Stimulated activated CD8-positive, alpha-beta memory T cell treated with anti-CD3 and anti-CD28 coated beads, Interleukin-15, amount 100 ng/mL, for 48 hours (primary cell): ENCODE data around the gene C1QTNF8.

Source experiments
- DNase-seq, 2 donors: peaks; one replicate each; pipeline ENCODE4 v3.0.0-alpha.2; 2020; ENCODE audit warnings: low read depth in 2 of 2

Gene C1QTNF8

DNA sequence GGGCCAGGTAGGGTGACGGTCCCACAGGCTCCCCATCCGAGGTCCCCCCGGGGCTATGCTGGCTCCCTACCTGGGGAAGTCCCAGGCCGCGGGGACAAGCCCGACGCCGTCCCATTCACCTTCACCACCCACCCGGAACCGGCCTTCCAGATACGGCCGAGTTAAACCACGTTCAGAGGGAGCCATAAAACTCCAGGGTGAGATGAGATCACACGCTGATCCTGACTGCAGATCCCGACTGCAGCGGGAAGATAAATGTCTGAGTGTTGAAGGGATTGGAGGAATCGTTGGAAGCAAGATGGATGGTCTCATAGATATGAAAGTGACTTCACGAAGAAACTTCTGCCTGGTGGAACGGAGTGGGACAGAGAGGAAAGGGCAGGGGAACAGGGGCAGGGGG is 13.6 kb upstream of the C1QTNF8 start:
- DNase-seq, result no peak

DNA sequence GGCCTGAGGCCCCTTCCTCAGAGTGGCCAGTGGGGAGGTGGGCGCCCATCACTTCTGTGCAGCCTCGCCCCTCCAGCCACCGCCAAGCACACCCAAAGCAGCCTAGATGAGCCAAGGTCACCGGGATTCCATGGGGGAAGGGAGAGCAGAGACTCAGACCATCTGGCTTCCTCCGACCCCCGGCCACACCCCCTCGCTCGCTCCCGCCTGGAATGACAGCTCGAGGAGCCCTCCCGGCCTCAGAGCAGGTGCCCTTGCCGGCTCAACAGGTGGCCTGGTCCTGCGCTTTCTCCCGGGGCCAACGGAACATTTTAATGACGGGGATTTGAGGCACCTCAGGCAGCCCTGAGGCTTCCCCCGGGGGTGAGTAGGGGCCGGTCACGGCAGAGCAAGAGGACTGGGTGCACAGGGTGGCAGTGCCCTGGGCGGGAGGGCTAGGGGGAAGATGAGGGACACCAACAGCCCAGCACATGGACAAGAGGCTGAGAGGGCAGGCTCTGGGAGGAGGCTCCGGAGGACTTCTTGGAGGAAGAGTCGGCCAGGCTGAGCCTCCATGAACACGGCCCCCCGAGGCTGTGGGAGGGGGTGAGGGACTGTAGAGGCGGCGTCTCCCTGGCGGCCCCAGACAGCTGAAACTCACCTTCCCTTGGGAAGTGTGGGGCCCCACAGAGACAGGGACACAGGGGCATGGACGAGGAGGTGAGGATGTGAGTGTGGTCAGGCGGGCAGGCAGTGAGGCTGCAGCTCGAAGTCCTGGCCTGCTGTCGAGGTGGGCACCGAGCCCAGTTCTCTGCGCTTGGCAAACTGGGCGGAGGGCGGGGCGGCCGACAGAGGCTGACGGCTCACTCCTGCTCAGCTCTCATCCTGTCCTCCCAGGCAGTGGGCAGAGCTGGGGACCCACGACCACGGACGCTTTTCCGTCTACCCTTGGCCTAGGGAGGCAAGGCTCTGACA is 12.5 kb upstream of the C1QTNF8 start:
- DNase-seq, result no peak

DNA sequence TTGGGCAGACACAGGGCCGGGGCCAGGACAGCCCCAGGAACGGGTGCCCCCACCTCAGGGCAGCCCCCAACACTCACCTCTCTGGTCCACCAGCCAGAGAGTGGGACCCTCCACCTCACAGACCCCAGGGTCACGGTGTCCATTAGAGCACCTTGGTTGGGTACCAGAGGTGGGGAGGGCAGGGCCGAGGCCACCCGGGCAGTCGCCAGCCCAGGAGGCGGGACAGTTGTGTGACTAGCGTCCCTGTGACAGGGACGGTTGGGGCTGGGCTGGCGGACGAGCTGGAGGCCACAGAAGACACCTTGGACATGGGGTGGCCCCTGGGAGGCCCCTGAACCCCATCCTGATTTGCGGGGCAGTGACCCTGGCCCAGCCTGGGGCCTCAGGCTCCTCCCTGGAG is 11.7 kb upstream of the C1QTNF8 start:
- DNase-seq, result no peak

DNA sequence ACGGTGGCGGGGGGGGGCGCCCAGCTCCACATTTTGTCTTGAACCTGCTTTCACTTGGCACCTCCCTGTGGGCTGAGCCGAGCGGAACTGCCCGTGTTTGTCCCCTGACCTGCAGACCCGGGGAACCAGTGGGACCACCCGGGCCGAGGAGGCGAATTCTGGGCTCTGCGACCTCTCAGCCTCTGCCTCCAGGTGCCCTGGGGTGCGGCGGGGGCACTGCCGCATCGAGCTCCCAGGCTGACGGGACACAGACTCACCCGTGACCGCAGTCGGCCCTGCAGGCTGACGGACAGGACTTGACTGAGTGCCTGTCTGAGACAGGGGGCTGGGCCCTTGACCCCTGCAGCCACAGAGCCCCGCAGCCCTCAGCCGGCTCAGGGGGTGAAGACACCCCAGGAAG is 11.1 kb upstream of the C1QTNF8 start:
- DNase-seq, result no peak

DNA sequence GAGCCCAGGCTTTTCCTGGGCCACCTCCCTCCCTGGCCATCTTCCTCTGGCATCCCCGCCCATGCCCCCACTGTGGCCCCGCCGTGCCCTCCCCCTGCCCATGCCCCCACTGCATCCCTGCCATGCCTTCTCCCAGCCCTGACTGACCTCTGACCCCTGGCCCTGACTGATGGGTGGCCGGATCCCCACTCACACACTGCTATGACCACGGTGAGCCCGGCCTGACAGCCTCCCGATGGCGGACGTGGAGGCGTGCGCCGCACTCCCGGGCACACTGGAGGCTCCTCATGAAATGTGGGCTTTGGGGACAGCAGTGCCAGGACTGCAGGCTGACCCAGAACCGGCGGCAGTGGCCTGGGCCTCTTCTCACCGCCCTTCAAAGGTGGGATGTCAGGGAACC is 10.6 kb upstream of the C1QTNF8 start:
- DNase-seq, result no peak

DNA sequence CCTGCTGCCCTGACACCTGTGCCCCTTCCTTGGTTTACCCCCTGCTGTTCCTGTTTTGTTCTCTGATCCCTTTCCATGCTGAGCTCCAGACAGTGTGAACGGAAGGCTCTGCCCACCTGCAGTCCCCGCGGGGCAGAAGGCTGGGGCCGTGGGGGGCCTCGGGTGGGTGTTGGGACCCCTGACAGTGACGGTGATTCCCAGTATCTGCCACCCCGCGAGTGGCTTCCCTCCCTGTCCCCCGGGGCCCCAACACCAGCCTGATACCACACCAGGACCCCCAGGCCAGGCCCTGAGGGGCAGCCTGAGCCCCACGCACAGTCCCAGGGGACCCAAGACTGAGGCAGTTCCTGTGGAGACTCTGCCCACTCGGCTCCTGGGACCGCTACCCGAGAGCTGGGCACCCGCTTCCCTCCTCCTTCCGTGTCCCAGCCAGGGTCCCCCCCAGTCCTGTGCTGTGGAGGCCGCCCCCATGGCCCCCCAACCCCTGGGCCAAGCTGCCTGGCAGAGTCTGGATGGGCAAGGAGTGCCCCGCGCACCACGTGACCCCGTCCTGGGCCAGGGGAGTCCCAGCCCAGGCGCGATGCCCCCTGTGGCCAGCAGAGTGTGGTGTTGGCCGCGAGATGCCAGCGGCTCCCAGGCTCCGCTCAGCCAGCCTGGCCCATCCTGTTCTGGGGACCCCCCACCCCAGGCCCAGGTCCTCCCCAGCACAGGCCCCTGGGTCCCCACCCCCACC is 10.0 kb upstream of the C1QTNF8 start:
- peak; percentile 23 to 30 for DNase-seq

DNA sequence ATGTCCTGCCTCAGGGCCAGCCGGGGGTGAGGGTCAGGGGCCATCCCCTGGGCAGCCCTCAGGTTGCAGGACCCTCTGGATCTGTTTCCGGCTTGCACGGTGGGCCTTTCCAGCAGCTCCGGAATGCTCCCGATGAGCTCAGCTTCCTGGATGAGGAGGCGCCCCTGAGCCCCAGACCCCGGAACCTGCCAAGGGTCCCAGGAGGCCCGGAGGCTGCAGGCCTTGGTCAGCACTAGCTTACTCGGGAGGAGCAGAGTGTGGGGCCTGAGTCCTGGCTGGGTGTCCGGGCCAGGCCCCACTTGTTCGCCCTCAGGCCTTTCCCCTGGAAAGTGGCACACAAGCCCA is 7.6 kb upstream of the C1QTNF8 start:
- no peak for DNase-seq

DNA sequence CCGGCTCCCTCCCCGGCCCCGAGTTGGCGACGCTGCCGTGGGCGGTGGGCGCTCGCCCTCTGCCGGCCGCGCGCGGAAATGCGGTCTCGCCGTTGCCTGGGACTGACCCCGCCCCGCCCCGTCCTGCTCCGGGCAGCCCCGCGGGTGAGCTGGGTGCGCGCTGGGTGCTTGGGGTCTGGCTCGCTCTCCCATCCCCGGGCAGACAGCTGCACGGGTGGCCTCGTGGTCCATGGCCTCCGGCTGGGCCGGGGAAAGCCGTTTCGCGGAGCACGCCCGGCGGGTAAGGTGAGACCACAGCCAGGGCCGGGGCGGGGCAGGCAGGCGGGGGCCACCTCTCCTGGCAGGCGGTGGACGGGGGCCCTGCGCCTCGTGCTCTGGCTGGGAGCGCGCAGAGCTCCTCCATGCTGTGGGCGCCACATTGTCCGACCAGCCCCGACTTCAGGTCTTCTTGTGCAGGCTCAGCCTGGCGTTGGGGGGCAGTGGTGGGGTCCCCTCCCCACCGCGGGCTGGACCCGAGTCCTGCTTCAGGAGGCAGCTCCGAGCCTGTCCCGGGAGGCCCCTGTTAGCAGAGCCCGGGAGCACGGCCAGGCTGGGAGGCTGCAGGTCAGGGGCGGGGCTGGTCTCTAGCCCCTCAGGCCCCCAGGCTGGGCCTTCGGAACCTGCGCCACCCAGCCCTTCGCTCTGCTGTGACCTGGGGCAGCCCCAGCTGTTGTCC is 7.0 kb upstream of the C1QTNF8 start:
- peak; percentile 34 to 49 for DNase-seq

DNA sequence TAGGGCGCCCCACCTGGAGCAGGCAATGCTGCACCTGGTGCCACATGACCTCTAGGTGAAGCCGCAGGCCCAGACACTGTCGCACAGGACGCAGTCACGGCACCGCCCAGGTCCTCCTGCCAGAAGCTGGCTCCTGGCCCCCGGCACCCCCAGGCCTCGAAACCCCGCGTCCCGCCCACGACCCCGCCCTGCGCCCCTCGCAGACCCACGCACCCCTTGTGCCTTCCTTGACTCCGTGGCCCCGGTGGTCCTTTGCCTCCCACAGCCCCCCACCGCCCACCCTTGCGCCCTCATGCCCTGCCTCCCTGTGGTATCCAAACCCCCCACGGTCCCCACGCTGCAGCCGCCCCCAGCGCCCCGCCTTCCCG is 6.3 kb upstream of the C1QTNF8 start:
- no peak for DNase-seq

DNA sequence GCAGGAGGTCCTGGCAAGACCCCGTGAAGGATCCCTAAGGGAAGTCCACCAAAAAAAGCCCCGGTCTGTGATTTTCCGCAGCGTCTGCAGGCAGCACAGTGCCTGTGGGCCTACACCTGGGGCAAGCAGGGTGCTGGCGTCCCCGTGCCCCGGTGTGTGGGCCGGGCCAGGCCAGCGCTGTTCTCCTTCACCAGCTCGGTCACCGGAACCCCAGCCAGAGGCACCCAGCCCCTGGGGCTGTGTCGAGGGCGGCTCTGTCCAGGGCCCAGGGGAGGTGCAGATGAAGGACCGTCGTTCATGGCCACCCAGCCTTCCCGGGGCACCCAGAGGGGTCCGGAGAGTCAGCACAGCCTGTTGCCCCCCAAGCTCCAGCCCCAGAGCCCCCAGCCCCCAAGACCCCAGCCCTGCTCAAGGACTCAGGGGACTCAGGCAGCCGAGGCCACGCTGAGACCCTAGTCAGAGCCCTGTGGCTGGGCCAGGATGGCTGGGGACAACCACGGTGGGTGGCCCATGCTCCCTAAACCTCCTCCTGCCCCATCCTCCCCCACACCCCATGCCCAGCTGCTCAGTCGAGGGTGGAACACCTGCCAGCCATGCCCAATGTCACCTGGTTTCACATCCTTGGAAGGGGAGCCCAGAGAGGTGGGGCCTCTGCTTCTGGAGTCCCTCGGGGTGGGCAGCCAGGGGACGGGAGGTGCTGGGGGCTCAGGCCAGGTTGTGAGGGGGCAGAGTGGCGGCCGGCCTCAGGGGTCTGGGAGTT is 5.7 kb upstream of the C1QTNF8 start:
- no peak for DNase-seq

DNA sequence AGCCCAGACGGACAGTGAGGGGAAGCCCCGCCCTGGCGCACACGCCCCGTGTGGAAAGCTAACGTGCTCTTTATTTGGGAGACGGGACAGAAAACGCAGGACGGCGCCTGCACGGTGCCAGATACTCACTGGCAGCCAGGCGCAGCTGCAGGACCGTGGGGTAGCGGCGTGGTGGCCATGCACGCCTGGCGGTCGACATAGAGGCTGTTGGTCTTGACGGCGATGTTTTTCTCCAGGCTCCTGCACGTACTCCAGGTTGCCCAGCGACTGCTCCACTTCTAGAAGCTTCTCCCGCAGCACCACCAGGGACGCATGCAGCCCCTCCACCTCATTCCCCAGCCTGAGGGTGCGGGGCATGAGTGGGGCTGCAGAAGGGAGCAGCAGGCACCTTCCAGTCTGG is 5.1 kb upstream of the C1QTNF8 start:
- DNase-seq, result no peak

DNA sequence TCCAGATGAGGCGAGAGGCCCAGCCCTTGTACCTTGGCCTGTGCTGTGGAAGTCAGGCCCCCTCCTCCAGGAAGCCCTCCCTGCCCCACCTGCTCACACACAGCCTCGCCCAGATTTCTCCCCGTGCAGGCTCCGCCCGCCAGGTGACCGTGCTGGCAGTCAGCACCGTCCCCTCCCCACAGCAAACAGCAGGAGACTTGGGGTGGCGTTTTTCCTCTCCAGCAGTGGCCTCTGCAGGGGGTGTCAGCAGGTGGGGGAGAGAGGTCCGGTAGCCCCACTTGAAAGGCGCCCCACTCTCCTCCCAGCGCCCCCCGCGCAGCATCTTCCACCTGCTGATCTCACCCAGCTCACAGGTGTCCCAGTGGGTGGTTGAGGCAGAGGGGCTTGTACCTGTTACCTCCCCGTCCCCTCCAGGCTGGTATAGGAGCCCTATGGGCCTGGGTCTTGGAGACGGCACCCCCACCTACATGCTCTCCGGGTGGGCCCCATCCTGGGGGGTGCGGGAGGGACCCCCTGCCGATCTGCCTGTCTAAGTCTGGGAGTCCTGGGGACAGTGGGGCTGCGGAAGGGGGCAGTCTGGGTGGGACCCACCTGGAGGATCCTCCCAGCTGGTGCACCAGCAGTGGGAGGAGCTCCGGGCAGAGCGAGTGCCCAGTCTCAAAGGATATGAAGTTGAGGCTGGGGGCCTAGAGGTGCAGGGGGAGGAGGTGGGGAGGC is 4.2 kb upstream of the C1QTNF8 start:
- no peak for DNase-seq

DNA sequence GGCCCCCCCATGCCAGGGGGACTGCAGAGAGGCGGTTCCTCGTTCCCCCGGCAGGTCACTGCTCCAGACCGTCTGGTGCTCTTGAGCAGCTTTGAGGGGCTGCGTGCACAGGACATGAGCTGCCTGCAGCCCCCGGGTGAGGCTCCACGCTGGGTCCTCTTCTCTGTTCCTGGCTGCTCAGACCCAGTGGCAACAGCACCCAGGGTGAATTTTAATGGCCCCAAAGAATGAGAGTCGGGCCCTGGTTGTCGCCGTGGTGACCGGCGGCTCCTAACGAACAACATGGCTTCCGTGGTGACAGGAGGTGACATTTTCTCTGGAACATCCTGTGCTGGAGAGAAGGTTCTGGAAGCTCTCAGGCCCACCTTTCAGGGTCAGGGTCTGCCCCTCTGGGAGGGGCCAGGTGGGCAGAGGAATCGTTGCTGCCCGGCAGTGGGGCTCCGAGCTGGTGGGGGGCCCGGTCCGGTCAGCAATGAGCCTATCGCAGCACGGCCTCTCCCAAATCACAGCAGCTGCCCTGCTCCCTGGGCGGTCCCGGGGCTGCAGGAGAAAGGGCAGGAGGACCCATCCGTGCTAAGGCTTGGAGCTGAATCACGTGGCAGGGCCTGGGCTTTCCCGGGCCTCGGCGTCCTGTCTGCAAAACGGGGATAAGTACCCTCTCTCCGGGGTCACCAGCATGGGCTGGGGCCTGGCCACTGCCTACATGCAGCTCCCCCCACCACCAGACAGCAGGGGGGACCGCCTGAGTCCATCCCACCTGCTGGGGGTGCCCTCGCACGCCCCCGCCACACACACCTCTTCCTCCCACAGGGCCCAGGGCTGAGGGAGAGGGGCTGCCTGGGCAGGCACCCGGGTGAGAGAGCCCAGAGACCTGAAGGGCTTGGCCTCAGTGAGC is 3.4 kb upstream of the C1QTNF8 start:
- no peak for DNase-seq

DNA sequence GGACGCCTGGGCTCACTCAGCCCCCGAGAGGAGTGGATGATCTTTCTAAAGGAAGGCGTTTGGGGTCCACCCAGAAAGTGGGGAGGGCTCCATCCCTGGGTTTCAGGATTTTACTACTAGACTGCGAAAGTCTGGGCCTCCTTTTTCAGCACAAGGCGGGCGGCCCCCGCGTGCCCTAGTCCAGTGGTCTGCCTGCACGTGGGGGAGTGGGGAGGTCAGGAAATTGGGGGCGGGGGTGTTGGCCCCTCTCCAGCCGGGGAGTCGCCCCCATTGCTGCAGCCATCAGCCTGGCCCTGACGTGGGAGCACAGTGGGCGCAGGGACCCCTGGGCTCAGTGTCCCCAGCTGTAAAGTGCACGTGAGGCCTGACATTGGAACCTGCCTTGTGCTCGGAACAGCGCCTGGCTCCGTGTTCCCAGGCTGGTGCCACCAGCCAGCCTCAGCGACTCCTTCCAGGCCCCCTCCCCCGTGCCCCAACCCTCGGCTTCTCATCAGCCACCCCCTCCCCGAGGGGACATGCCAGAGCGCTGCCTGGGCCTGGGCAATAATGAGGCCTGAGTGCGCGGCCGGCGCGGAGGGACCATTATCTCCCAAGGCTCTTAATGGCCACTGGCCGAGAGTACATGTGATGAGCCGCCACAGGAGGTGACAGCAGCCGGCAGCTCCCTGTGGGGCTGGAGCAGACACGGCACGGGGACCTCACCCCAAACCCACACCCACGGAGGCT is 2.4 kb upstream of the C1QTNF8 start:
- no peak for DNase-seq

DNA sequence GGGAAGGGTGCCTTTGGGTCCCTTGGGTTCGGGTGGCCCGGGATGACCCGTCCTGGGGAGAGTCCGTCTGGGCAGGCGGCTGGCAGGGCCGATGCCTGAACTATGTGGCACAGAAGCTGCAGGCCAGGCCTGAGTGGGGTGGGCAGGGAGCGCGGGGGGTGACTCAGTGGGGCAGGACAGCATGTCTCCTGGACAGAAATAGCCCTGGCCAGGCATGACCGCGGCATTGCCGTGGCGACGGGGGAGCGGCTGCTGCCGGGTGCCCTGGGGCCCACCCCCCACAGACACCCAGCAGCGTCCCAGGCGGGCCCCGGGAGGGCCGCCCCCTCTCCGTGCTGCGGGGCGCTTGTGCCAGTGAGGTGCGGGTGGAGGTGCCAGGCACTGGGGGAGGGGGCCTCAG is 1.8 kb upstream of the C1QTNF8 start:
- no peak for DNase-seq

DNA sequence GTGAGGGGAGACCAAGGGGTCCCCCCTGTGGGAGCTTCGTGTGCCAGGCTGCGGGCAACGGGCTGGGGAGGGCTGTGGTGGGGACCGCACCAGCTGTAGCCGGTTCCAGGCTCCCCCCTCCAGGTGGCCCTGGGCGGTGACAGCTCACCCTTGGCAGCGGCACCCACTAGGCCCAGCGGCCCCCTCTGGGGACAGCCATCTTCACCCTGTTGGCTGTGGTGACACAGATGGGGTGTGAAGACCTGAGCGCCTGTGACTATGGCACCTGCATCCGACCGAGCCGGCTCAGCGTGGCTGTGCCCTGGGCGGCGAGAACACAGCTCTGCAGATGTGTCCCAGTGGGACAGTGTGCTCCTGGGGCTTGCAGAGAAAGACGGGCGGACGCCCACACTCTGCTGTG is 1.1 kb upstream of the C1QTNF8 start:
- no peak for DNase-seq

DNA sequence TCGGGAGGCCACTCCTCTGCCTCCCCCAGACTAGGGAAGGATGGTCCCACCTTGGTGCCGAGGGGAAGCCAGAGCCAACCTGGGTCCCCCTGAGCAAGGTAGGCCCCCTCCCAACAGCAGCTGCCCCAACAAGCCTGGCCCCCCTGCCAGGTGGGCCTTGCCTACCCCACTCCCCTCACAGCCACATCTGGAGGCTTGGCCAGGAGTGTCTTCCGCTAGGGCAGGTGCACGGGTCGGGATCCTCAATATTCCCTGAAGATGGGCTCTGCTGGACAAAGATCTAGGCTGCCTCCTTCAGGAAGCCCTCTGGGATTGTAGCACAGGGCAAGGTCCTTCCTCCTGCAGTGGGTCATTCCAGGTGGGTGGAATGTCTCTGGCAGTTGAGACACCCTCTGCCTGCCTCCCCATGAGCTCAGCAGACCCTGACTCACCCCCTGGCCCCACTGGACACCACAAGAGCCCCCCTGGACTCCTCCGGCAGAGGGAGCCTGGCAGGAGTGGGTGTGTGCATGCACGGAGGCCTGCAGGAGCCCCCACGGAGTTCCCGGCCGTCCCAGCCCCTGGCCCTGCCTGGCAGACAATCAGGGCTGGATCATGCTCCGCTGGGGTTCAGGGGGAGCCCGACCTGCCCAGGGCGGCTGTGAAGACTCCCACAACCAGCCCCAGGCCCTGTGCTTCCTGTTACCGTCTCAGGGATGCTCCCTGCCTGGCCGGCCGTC is 435 bp downstream of the C1QTNF8 start:
- DNase-seq, result no peak

DNA sequence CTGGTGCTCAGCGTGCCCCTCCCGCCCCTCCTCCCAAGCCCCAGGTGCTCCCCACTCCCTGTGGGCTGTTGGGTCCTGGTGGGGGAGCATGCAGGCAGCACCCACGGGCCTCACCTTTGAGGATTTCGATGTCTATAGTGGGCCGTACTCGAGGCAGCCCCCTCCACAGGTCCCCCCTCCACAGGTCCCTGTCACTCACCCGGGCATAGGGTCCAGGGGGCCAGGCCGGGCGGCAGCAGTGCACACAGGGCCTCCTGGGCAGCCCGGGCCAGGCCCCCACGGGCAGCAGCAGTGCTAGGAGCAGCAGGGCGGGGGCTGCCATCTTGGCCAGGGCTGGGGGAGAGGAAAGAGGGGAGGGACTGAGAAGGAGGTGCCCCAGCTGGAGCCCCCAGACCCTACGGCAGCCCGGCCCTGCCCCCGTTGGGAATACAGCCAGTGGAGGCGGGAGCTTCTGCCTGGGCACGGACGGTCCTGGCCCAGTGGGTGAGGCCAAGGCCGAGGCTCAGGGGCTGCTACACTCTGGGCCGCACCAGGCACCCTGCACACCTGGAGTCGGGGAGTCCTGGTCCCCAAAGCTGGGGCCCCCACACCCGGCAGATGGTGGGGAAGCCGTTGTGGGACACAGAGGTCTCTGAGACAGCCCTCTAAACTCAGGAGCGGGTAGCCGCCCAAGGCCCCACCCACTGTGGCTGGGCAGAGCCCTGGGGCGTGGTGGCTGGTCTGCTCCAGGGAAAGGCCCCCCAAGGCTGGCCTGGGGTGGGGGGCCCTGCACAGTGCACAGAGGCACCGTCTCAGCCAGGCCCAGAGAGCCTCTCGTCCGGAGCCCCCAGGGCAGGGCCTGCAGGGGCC is 1.2 kb downstream of the C1QTNF8 start:
- no peak for DNase-seq
